Panc1 (cell line): ENCODE data around the gene RPS19BP1. TPM values are rescaled to one million over a fixed set of nuclear protein-coding genes. Genes with fewer than 3 reads are reported as not detected.

Source experiments
- ATAC-seq: fragments of 200-7000 bp; cut with Tn5 transposase; 2 replicates; pipeline ENCODE4 v1.9.1; 2020; ENCODE audit warnings: mild to moderate bottlenecking, moderate library complexity
- BruUV-seq: library from RNA; stranded (reverse); fragments of 400-500 nt; replicated peaks from 2 replicates; lab custom pipeline; 2021; lab: Mats Ljungman, UMichigan
- CTCF ChIA-PET: fragments of 300-600 bp; sonication (Branson Sonifier 250); formaldehyde crosslinking; loops from one replicate; lab custom pipeline; 2022; ENCODE audit warnings: antibody characterized with exemption; lab: Charles Lee
- POLR2A ChIA-PET: fragments of 300-600 bp; sonication (Branson Sonifier 250); formaldehyde crosslinking; loops from one replicate; lab custom pipeline; 2022; ENCODE audit warnings: antibody characterized with exemption; lab: Charles Lee
- DNase-seq: peaks from one replicate; pipeline ENCODE4 v3.0.0-alpha.2; 2010; ENCODE audit warnings: low read depth, low spot score
- H3K27ac ChIP-seq: 2 replicates; pipeline ENCODE4 v1.5.1; 2011; ENCODE audit warnings: mild to moderate bottlenecking, low read length, inconsistent platforms
- H3K27me3 ChIP-seq: fragments of 200-500 bp; sonication (Bioruptor generic); 2 replicates; pipeline ENCODE4 v1.6.0; 2014; ENCODE audit warnings: low read length, inconsistent platforms; ENCODE audit not compliant: control insufficient read depth, insufficient read depth
- H3K36me3 ChIP-seq: fragments of 200-500 bp; sonication (Bioruptor generic); 2 replicates; pipeline ENCODE4 v1.5.1; 2014; ENCODE audit warnings: inconsistent platforms, mild to moderate bottlenecking, low read length, moderate library complexity; ENCODE audit not compliant: control insufficient read depth, insufficient read depth
- H3K4me1 ChIP-seq: 2 replicates; pipeline ENCODE4 v1.5.1; 2011; ENCODE audit warnings: inconsistent platforms, mild to moderate bottlenecking, low read length, moderate library complexity; ENCODE audit not compliant: control insufficient read depth, insufficient read depth
- H3K4me3 ChIP-seq, 2 experiments: 2 replicates each; pipeline ENCODE4 v1.5.1; 2011 to 2012; ENCODE audit warnings: low read depth in 2 of 2, low read length in 2 of 2, mild to moderate bottlenecking in 2 of 2, inconsistent platforms in 1 of 2, moderate library complexity in 1 of 2
- H3K9me3 ChIP-seq: fragments of 200-500 bp; sonication (Bioruptor generic); 2 replicates; pipeline ENCODE4 v1.5.1; 2014; ENCODE audit warnings: low read depth, mild to moderate bottlenecking, inconsistent platforms, low read length, moderate library complexity; ENCODE audit not compliant: control insufficient read depth, insufficient read depth
- POLR2AphosphoS5 ChIP-seq: IDR thresholded peaks from 2 replicates; pipeline ENCODE4 v1.6.1; 2012; ENCODE audit warnings: mild to moderate bottlenecking, low read depth, low read length, moderate library complexity
- SIN3A ChIP-seq: IDR thresholded peaks from 2 replicates; pipeline ENCODE4 v1.6.1; 2012; ENCODE audit warnings: low read depth, mild to moderate bottlenecking, low read length, moderate library complexity, borderline replicate concordance; ENCODE audit not compliant: insufficient read depth
- TCF7L2 ChIP-seq: IDR thresholded peaks from 2 replicates; pipeline ENCODE4 v1.6.1; 2011; ENCODE audit warnings: mild to moderate bottlenecking, low read depth, low read length, inconsistent platforms
- in situ Hi-C: cut with HindIII; loops from 2 replicates; pipeline ENCODE4 v1.10.0; 2016; ENCODE audit warnings: low sequenced_read_pairs, low pct_unique_long_range_greater_than_20kb
- intact Hi-C: fragments of 100-400 bp; cut with micrococcal nuclease; formaldehyde crosslinking; loops from one replicate; pipeline ENCODE4 v1.10.0; 2022; ENCODE audit not compliant: unreplicated experiment
- total RNA-seq: library from RNA; stranded (reverse); gene quantifications from one replicate; pipeline ENCODE4 v1.2.1, GENCODE V29; 2021; ENCODE audit not compliant: unreplicated experiment
- TF ChIP-seq, protein P1 (sequence below): fragments of 450-650 bp; IDR thresholded peaks from 2 replicates; pipeline ENCODE4 v1.5.1; 2017; ENCODE audit warnings: mild to moderate bottlenecking
- TF ChIP-seq, protein P2 (sequence below), 2 experiments: IDR thresholded peaks; 2 replicates each; pipeline ENCODE4 v1.6.1; 2011 to 2012; ENCODE audit warnings: low read depth in 2 of 2, control low read depth in 1 of 2, low read length in 1 of 2, mild to moderate bottlenecking in 1 of 2, moderate library complexity in 1 of 2; ENCODE audit not compliant: insufficient read depth in 1 of 2

The RPS19BP1 gene
- total RNA-seq, 1 experiment from 2014 or later, result 123 TPM

DNA sequence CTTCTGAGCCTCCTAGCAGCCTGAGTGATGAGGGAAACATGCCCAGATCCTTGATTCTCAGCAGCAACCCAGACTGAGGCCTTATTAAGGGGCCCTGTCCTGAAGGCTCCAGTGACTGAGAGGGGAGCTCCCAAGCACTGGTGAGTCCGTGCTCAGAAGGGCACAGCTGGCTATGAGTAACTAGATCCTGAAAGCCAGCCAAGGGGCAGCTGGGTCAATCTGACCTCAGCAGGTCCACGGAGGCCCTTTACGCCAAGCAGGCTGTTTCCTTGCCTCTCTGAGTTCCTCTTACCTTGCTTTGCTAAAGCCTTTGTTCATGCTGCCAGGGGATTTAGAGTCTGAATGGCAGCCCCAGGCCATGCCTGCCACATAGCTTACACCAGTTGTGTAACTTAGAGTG is 49.8 kb downstream of the RPS19BP1 start:
- ChIA-PET CTCF (no interaction called here), POLR2A (no interaction called here)
- Histone ChIP-seq H3K9me3 (no peaks in the 10 kb centered on the region), H3K27ac (no peak overlapping the region), H3K27me3 (no peaks in the 10 kb centered on the region), H3K4me1 (no peaks in the 10 kb centered on the region), H3K4me3 (no peak overlapping the region), H3K36me3 (no peaks in the 10 kb centered on the region)
- DNase-seq, result no peak
- TF ChIP-seq POLR2AphosphoS5, result no peak
- TF ChIP-seq SIN3A, result no peak
- BruUV-seq, result no TSS peak
- ATAC-seq, result no peak
- intact Hi-C loops (no loop called here), in situ Hi-C loops (no loop called here)

DNA sequence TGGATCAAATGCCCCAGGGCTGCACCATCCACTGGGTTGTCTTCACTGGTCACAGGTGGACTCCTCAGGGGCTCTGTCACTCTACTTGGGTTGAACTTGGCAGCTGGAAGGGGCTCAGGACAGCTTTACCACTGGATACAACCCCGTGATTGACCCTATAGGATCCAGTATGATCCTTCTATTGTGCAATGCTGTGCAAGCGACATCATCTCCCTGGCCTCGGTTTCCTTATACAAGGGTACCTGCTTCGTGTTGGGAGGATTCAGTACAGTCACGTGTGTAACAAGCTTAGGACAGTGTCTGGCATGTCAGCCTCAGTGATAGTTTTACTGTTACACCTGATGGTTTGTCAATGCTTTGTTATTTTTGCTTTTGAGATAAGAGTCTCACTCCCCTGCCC is 51.0 kb downstream of the RPS19BP1 start:
- in situ Hi-C loops, result no loop called here
- Histone ChIP-seq H3K4me3 (no peak overlapping the region), H3K4me1 (no peaks in the 10 kb centered on the region), H3K27ac (no peak overlapping the region), H3K27me3 (no peaks in the 10 kb centered on the region), H3K36me3 (no peaks in the 10 kb centered on the region), H3K9me3 (no peaks in the 10 kb centered on the region)
- TF ChIP-seq, protein P1, sequence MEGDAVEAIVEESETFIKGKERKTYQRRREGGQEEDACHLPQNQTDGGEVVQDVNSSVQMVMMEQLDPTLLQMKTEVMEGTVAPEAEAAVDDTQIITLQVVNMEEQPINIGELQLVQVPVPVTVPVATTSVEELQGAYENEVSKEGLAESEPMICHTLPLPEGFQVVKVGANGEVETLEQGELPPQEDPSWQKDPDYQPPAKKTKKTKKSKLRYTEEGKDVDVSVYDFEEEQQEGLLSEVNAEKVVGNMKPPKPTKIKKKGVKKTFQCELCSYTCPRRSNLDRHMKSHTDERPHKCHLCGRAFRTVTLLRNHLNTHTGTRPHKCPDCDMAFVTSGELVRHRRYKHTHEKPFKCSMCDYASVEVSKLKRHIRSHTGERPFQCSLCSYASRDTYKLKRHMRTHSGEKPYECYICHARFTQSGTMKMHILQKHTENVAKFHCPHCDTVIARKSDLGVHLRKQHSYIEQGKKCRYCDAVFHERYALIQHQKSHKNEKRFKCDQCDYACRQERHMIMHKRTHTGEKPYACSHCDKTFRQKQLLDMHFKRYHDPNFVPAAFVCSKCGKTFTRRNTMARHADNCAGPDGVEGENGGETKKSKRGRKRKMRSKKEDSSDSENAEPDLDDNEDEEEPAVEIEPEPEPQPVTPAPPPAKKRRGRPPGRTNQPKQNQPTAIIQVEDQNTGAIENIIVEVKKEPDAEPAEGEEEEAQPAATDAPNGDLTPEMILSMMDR, result no peak
- TF ChIP-seq SIN3A (no peak), POLR2AphosphoS5 (no peak), TCF7L2 (no peak)
- TF ChIP-seq, protein P2, sequence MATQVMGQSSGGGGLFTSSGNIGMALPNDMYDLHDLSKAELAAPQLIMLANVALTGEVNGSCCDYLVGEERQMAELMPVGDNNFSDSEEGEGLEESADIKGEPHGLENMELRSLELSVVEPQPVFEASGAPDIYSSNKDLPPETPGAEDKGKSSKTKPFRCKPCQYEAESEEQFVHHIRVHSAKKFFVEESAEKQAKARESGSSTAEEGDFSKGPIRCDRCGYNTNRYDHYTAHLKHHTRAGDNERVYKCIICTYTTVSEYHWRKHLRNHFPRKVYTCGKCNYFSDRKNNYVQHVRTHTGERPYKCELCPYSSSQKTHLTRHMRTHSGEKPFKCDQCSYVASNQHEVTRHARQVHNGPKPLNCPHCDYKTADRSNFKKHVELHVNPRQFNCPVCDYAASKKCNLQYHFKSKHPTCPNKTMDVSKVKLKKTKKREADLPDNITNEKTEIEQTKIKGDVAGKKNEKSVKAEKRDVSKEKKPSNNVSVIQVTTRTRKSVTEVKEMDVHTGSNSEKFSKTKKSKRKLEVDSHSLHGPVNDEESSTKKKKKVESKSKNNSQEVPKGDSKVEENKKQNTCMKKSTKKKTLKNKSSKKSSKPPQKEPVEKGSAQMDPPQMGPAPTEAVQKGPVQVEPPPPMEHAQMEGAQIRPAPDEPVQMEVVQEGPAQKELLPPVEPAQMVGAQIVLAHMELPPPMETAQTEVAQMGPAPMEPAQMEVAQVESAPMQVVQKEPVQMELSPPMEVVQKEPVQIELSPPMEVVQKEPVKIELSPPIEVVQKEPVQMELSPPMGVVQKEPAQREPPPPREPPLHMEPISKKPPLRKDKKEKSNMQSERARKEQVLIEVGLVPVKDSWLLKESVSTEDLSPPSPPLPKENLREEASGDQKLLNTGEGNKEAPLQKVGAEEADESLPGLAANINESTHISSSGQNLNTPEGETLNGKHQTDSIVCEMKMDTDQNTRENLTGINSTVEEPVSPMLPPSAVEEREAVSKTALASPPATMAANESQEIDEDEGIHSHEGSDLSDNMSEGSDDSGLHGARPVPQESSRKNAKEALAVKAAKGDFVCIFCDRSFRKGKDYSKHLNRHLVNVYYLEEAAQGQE (IDR thresholded peaks at IDR 0.05; ENCODE audit: insufficient read depth in 1 of 2, low read depth in 2 of 2, low read length in 1 of 2), result no peak
- no TSS peak for BruUV-seq
- no peak for DNase-seq
- no peak for ATAC-seq
- ChIA-PET POLR2A (no interaction called here), CTCF (interaction anchor here (0.6 to 0.7 kb wide), 2 partner anchors 501 to 716 kb away, joined by 3 to 5 read pairs; no protein-coding TSS in a partner anchor)
- intact Hi-C loops, result no loop called here

DNA sequence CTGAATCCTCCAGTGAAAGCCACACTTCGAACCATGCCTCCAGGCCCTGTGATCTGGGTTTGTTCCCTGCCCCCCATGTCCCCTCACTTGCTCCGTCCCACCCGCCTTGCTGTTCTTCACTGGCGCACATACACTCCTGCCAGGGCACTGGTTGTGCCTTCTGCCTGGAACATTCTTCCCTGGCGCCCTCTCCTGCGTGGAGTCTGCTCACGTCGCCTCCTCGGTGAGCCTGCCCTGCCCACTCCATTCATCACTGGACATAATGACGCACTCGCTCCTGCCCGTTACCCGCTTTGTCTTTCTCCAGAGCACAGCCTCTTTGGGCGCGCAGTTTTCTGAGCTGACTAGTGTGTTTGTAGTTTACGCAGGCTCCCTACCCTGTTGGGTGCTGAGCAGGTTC is 51.5 kb downstream of the RPS19BP1 start:
- BruUV-seq, result no TSS peak
- Histone ChIP-seq H3K4me1 (no peaks in the 10 kb centered on the region), H3K4me3 (no peak overlapping the region), H3K27me3 (no peaks in the 10 kb centered on the region), H3K9me3 (no peaks in the 10 kb centered on the region), H3K27ac (no peak overlapping the region), H3K36me3 (no peaks in the 10 kb centered on the region)
- intact Hi-C loops, result no loop called here
- TF ChIP-seq, protein P1, result no peak
- TF ChIP-seq, protein P2 (IDR thresholded peaks at IDR 0.05; ENCODE audit: insufficient read depth in 1 of 2, low read depth in 2 of 2, low read length in 1 of 2), result no peak
- TF ChIP-seq SIN3A, result no peak
- ChIA-PET CTCF (no interaction called here), POLR2A (no interaction called here)
- DNase-seq (no peak), ATAC-seq (no peak)
- in situ Hi-C loops, result no loop called here
